GM18873 (cell line): ENCODE data around the gene RASSF8.

ENCODE experiments used
- ATAC-seq: cut with Tn5 transposase; IDR thresholded peaks from one replicate; pipeline ENCODE4 v1.9.1; 2021; ENCODE audit warnings: mild to moderate bottlenecking, moderate library complexity, moderate number of reproducible peaks; ENCODE audit not compliant: unreplicated experiment, low FRiP score

RASSF8 gene

DNA sequence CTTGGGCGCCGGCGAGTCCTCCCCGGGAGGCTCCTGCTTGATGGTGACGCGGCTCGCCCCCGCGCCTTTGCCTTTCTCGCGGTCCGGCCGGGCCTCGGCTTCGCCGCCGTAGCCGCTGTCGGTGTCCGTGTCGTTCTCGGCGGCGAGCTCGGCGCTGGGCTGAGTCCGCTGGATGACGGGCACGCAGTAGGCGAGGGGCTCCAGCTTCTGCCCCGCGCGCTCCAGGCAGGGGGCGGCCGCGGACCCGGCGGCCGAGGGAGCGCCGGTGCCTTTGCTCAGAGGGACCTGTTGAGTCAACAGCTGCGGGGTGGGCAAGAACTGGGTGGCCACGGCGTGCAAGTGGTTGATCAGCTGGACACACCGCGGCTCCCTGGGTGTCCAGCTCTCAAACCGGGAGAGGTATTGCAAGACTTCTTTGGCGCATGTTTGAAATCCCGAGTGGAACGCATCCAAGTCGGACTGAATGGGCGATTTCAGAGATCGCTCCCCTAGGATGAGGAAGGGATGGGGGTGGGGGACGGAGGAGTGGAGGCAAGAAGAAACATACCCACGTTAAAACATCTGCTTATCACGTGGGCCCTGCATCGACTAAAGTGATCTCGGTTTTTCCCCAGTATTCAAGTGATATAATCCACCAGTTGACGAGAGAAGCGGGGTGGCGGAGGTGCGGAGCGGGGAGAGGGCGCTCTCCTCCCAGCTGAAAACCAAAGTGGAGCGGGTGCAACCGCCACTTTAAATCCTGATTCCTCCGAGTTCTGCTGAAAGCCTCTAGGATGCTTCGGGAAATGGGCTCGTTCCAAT lies 164.4 kb downstream of the RASSF8 start:
- ATAC-seq = no peak

DNA sequence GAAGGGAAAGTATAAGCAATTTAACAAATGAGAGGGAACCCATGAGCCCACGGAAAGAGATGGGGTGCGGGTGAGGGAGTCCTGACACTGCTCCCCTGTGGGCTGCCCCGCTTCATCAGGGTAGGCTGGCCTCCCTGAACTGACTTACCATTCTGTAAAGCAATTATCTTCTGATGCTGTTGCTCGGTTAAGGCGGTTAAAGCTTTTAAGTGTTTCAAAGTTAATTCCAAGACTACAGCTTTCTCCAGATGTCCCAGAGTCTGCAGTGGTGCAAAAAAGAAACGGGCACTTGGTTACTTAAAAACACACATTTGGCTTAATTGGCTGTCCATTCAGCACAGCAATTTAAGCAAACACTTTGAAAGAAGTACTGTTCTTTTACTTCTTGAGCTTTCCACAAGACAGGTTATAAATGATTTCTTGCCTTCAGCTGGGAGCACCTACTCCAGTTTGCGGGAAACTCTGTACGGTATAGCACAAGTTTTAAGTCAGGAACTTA lies 165.0 kb downstream of the RASSF8 start:
- no peak for ATAC-seq

DNA sequence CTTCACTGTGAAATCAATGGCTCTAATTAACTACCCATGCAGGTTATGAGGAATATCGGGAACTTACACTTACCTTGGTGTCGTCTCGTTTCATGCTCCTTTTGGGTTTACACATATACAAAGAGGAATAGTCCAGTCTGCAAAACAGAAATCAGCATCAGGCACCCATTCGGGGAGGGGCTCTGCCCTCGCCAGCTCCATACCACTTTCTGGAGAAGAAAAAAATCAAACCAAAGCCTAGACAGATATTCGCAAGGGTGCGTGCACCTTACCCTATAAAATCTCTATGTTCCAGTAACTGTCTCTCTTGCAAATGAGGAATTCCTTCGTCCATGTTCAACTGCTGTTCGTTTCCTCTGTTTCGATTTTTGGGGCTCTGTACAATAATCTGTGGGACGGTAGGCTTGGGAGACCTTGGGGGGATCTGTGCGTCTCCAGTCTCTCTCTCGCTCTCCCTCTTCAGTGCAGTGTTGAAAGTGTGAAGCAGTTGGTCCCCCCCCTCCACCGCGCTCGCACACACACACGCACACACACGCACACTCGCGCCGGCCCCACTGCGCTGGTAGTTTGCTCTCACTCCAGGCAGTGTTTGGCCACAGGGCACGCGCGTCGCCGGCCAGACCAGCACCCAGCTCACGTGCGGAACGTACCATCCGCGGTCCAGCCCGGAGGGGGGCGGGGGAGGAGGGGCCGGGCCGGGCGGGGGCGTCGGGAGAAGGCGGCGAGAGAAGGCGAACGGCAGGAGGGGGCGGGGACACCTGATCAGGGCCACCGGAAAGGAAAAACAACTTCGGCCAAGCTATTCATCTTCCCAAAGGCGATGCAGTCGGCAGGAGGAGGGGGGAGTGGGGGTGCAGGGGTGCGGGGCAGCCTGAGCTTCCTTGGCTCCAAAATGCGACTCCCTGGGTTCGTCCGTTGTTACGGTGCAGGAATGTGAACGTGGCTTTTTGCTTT lies 166.2 kb downstream of the RASSF8 start, which contains the start of gene BHLHE41:
Gene BHLHE41 (minus strand): TSS at position 592 of the 954 bp plus-strand sequence. CDS start 258 bp downstream, at position 334.
- no peak for ATAC-seq

- peak; percentile 33 for ATAC-seq
Measured at GRCh38 chr12:26125400-26126339, 167.2 kb downstream of the RASSF8 start.

- peak; percentile 23 for ATAC-seq
Measured at GRCh38 chr12:26126340-26127284, 168.1 kb downstream of the RASSF8 start.

DNA sequence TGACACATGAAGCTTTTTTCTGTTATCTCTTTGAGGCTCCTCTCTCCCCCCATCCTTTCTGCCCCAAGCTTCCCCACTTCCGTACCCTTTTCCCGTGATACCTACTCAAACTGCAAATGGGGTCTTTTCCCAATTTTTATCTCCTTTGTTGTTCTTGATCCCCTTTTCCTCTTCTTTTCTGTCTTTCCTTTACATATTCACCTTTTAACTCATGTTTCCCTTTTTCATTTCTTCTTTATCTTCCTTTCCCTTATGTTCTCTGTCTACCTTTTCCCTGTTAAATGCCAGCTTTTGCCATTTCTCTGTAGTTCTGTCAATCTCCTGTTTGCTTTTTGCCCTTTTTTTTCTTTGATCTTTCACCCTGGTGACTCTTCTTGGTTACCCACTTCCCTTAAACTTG lies 168.9 kb downstream of the RASSF8 start:
- ATAC-seq = no peak

GRCh38 chr12:26128168-26128567 lies 169.7 kb downstream of the RASSF8 start:
- ATAC-seq = no peak
